NCI-H446 (cell line): ENCODE results near the gene CCL3.
"Not testable (repeated sequence)": the region's sequence is repeated elsewhere in the genome, so short reads cannot be mapped to it uniquely, and the experiment has no call there.

Experiments
- DNase-seq, 2 experiments: peaks; one replicate each; lab custom pipeline; 2025; lab: John Stamatoyannopoulos, UW

CCL3 gene

GRCh38 chr17:36086791-36087190 is 3.2 kb downstream of the CCL3 start:
- DNase-seq = no peak

GRCh38 chr17:36085765-36086164 is 4.2 kb downstream of the CCL3 start:
- no peak for DNase-seq

GRCh38 chr17:36083691-36084090 is 6.3 kb downstream of the CCL3 start:
- not testable (repeated sequence) for DNase-seq

GRCh38 chr17:36082482-36083120 is 7.3 kb downstream of the CCL3 start:
- DNase-seq = not testable (repeated sequence)

- not testable (repeated sequence) for DNase-seq
Observed at GRCh38 chr17:36081681-36082471, 8.1 kb downstream of the CCL3 start.

- DNase-seq = no peak
Observed at GRCh38 chr17:36074365-36074764, 15.6 kb downstream of the CCL3 start.

- DNase-seq = peak in 1 of 2 experiments; percentile 32
Observed at GRCh38 chr17:36072431-36073121, 17.4 kb downstream of the CCL3 start.

GRCh38 chr17:36071751-36072150 is 18.2 kb downstream of the CCL3 start:
- no peak for DNase-seq

- DNase-seq = no peak
Observed at GRCh38 chr17:36070427-36070826, 19.5 kb downstream of the CCL3 start.

- DNase-seq = no peak
Observed at GRCh38 chr17:36069136-36069535, 20.8 kb downstream of the CCL3 start.

- DNase-seq = peak in 1 of 2 experiments; percentile 11
Observed at GRCh38 chr17:36068524-36068923, 21.4 kb downstream of the CCL3 start.

- DNase-seq = no peak
Observed at GRCh38 chr17:36066365-36066985, 23.5 kb downstream of the CCL3 start.

- DNase-seq = no peak
Observed at GRCh38 chr17:36063786-36064541, 26.0 kb downstream of the CCL3 start, which contains the start of gene CCL18. CCL18 (plus strand) TSS chr17:36064272; CDS start chr17:36064343, 71 bp downstream.

- DNase-seq = no peak
Observed at GRCh38 chr17:36060816-36061215, 29.1 kb downstream of the CCL3 start.

GRCh38 chr17:36059406-36059805 is 30.5 kb downstream of the CCL3 start:
- no peak for DNase-seq

- DNase-seq = no peak
Observed at GRCh38 chr17:36057911-36058310, 32.0 kb downstream of the CCL3 start.

- no peak for DNase-seq
Observed at GRCh38 chr17:36055921-36056520, 33.9 kb downstream of the CCL3 start.

- no peak for DNase-seq
Observed at GRCh38 chr17:36055171-36055570, 34.8 kb downstream of the CCL3 start.

GRCh38 chr17:36049643-36050042 is 40.3 kb downstream of the CCL3 start:
- DNase-seq = no peak

GRCh38 chr17:36048066-36048465 is 41.9 kb downstream of the CCL3 start:
- DNase-seq = no peak
